WTC11 (cell line): ENCODE data around the gene LEKR1. TPM values are rescaled to one million over a fixed set of nuclear protein-coding genes. Genes with fewer than 3 reads are reported as not detected.

Source experiments
- ATAC-seq: fragments of 200-7000 bp; cut with Tn5 transposase; 2 replicates; pipeline ENCODE4 v1.10.0; 2021; ENCODE audit warnings: mild to moderate bottlenecking, moderate library complexity
- CTCF ChIA-PET: fragments of 300-600 bp; sonication (Branson Sonifier 250); formaldehyde crosslinking; loops from one replicate; lab custom pipeline; 2021; ENCODE audit warnings: antibody characterized with exemption; lab: Charles Lee
- POLR2A ChIA-PET: fragments of 350-600 bp; sonication (Branson Sonifier 250); formaldehyde crosslinking; loops from one replicate; lab custom pipeline; 2021; ENCODE audit warnings: antibody characterized with exemption; lab: Charles Lee
- DNase-seq: peaks from one replicate; pipeline ENCODE4 v3.0.0; 2021; ENCODE audit warnings: low spot score
- H3K27ac Mint-ChIP-seq: 2 replicates; pipeline ENCODE4 v1.8.0; 2021; ENCODE audit warnings: mixed read lengths
- H3K27me3 Mint-ChIP-seq: 2 replicates; pipeline ENCODE4 v1.8.0; 2021; ENCODE audit warnings: low read depth, mild to moderate bottlenecking, moderate library complexity, mixed read lengths
- H3K36me3 Mint-ChIP-seq: 2 replicates; pipeline ENCODE4 v1.8.0; 2021; ENCODE audit warnings: mixed read lengths
- H3K4me1 Mint-ChIP-seq: 2 replicates; pipeline ENCODE4 v1.8.0; 2022; ENCODE audit warnings: mixed read lengths
- H3K4me3 Mint-ChIP-seq: 2 replicates; pipeline ENCODE4 v1.8.0; 2021; ENCODE audit warnings: mild to moderate bottlenecking, moderate library complexity, mixed read lengths
- H3K9me3 Mint-ChIP-seq: 2 replicates; pipeline ENCODE4 v1.8.0; 2021; ENCODE audit warnings: mixed read lengths
- ELF4 ChIP-seq: sonication (generic); formaldehyde crosslinking; IDR thresholded peaks from 2 replicates; pipeline ENCODE4 v1.8.1; 2022; ENCODE audit warnings: low read depth, mild to moderate bottlenecking, moderate library complexity, missing genetic modification reagents
- ESRRA ChIP-seq: sonication (generic); formaldehyde crosslinking; IDR thresholded peaks from 2 replicates; pipeline ENCODE4 v1.8.1; 2022; ENCODE audit warnings: mild to moderate bottlenecking, missing genetic modification reagents, borderline replicate concordance
- ETV6 ChIP-seq: sonication (generic); formaldehyde crosslinking; IDR thresholded peaks from 2 replicates; pipeline ENCODE4 v1.8.1; 2022; ENCODE audit warnings: mild to moderate bottlenecking, missing genetic modification reagents
- FOXJ3 ChIP-seq: sonication (generic); formaldehyde crosslinking; IDR thresholded peaks from 2 replicates; pipeline ENCODE4 v1.9.0; 2021; ENCODE audit warnings: missing genetic modification reagents, mild to moderate bottlenecking, borderline replicate concordance
- MYBL2 ChIP-seq: sonication (generic); formaldehyde crosslinking; IDR thresholded peaks from 2 replicates; pipeline ENCODE4 v1.8.1; 2023; ENCODE audit warnings: mild to moderate bottlenecking, moderate library complexity, missing genetic modification reagents
- PRRX2 ChIP-seq: fragments of 250-450 bp; sonication (Bioruptor Pico); IDR thresholded peaks from 2 replicates; pipeline ENCODE4 v1.8.0; 2021; ENCODE audit warnings: mild to moderate bottlenecking
- SMAD3 ChIP-seq: sonication (generic); formaldehyde crosslinking; IDR thresholded peaks from 2 replicates; pipeline ENCODE4 v1.8.0; 2022; ENCODE audit warnings: missing genetic modification reagents, mild to moderate bottlenecking, borderline replicate concordance
- SOX15 ChIP-seq: fragments of 250-450 bp; sonication (Bioruptor Pico); IDR thresholded peaks from 2 replicates; pipeline ENCODE4 v1.9.0; 2021; ENCODE audit warnings: mild to moderate bottlenecking
- SP1 ChIP-seq: sonication (generic); formaldehyde crosslinking; conservative IDR thresholded peaks from 2 replicates; pipeline ENCODE4 v1.8.1; 2022; ENCODE audit warnings: missing genetic modification reagents
- TEAD1 ChIP-seq: sonication (generic); formaldehyde crosslinking; IDR thresholded peaks from 2 replicates; pipeline ENCODE4 v1.8.0; 2022; ENCODE audit warnings: mild to moderate bottlenecking, missing genetic modification reagents
- TP53 ChIP-seq: sonication (generic); formaldehyde crosslinking; IDR thresholded peaks from 2 replicates; pipeline ENCODE4 v1.8.1; 2023; ENCODE audit warnings: mild to moderate bottlenecking, missing genetic modification reagents
- ZNF138 ChIP-seq: sonication (generic); formaldehyde crosslinking; conservative IDR thresholded peaks from 2 replicates; pipeline ENCODE4 v1.8.1; 2022; ENCODE audit warnings: mild to moderate bottlenecking, moderate library complexity, missing genetic modification reagents
- ZNF416 ChIP-seq: fragments of 250-450 bp; sonication (Bioruptor Pico); IDR thresholded peaks from 2 replicates; pipeline ENCODE4 v1.9.0; 2021; ENCODE audit warnings: mild to moderate bottlenecking, inconsistent platforms
- total RNA-seq: library from RNA; stranded (reverse); gene quantifications from 3 replicates; pipeline ENCODE4 v1.2.3, GENCODE V29; 2021
- TF ChIP-seq, protein P1 (sequence below): sonication (generic); formaldehyde crosslinking; IDR thresholded peaks from 2 replicates; pipeline ENCODE4 v1.8.0; 2022; ENCODE audit warnings: missing genetic modification reagents
- TF ChIP-seq, protein P2 (sequence below): sonication (generic); formaldehyde crosslinking; IDR thresholded peaks from 2 replicates; pipeline ENCODE4 v1.8.1; 2022; ENCODE audit warnings: mild to moderate bottlenecking, moderate library complexity, missing genetic modification reagents
- TF ChIP-seq, protein P3 (sequence below): fragments of 200-600 bp; IDR thresholded peaks from 2 replicates; pipeline ENCODE4 v1.8.0; 2022; ENCODE audit warnings: antibody characterized with exemption
- TF ChIP-seq, protein P4 (sequence below): sonication (generic); formaldehyde crosslinking; IDR thresholded peaks from 2 replicates; pipeline ENCODE4 v1.8.1; 2023; ENCODE audit warnings: mild to moderate bottlenecking, moderate library complexity, missing genetic modification reagents
- TF ChIP-seq, protein P5 (sequence below): sonication (generic); formaldehyde crosslinking; IDR thresholded peaks from 2 replicates; pipeline ENCODE4 v1.8.0; 2022; ENCODE audit warnings: mild to moderate bottlenecking, missing genetic modification reagents
- TF ChIP-seq, protein P6 (sequence below): sonication (generic); formaldehyde crosslinking; IDR thresholded peaks from 2 replicates; pipeline ENCODE4 v1.8.0; 2022; ENCODE audit warnings: mild to moderate bottlenecking, missing genetic modification reagents
- TF ChIP-seq, protein P7 (sequence below): sonication (generic); formaldehyde crosslinking; IDR thresholded peaks from 2 replicates; pipeline ENCODE4 v1.8.1; 2023; ENCODE audit warnings: mild to moderate bottlenecking, missing genetic modification reagents, moderate library complexity

LEKR1 gene
- total RNA-seq, 1 experiment from 2014 or later, result 0.09 TPM

DNA sequence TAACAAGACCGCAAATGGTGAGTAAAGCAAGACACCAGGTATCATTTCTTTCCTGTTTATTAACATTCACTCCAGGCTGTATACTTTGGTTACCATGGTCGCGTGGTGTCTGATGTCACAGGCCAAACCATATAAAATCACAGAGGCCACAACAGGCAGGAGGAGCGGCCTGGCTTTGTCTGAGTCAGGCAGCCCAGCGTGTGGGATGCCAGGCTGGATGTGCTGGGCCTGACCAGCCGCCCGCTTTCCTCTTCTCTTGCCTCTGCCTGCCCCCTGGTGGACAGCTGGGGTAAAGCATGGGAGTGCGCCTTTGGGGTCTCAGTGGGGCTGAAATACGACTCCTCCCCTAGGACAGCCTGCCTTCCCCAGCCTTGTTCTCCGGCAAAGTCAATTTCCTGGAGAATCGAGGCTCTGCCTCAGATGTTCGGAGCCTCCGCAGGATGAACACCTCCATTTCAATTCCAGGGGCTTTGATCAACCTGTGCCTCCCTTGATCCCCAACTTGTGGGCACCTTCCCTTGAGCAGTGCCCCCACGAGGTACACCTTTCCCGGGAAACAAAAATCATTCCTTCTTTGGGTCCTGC lies 255.6 kb downstream of the LEKR1 start:
- 0 out of 2 replicates have a peak overlapping the region, but pooled peaks have one; percentile 8 for H3K27ac Mint-ChIP-seq
- ATAC-seq (peak; percentile 96), DNase-seq (peak; percentile 99)
- H3K9me3 Mint-ChIP-seq, result no peaks in the 10 kb centered on the region
- peak overlapping the region; percentile 32; the same call in 1 of the 2 replicates for H3K4me3 Mint-ChIP-seq
- ChIA-PET POLR2A (interaction anchor here (1.4 kb wide), 1 partner anchor 408 kb away, joined by 3 read pairs; the partner anchor contains the start of gene TIPARP), CTCF (interaction anchor here (0.9 to 1.8 kb wide), 10 partner anchors 14 to 632 kb away, joined by 3 to 15 read pairs (median 4); partner anchors contain the start of gene TIPARP)
- no peaks in the 10 kb centered on the region for H3K36me3 Mint-ChIP-seq
- H3K4me1 Mint-ChIP-seq, result peaks cover 19% of the 10 kb centered on the region
- TF ChIP-seq, protein P1, sequence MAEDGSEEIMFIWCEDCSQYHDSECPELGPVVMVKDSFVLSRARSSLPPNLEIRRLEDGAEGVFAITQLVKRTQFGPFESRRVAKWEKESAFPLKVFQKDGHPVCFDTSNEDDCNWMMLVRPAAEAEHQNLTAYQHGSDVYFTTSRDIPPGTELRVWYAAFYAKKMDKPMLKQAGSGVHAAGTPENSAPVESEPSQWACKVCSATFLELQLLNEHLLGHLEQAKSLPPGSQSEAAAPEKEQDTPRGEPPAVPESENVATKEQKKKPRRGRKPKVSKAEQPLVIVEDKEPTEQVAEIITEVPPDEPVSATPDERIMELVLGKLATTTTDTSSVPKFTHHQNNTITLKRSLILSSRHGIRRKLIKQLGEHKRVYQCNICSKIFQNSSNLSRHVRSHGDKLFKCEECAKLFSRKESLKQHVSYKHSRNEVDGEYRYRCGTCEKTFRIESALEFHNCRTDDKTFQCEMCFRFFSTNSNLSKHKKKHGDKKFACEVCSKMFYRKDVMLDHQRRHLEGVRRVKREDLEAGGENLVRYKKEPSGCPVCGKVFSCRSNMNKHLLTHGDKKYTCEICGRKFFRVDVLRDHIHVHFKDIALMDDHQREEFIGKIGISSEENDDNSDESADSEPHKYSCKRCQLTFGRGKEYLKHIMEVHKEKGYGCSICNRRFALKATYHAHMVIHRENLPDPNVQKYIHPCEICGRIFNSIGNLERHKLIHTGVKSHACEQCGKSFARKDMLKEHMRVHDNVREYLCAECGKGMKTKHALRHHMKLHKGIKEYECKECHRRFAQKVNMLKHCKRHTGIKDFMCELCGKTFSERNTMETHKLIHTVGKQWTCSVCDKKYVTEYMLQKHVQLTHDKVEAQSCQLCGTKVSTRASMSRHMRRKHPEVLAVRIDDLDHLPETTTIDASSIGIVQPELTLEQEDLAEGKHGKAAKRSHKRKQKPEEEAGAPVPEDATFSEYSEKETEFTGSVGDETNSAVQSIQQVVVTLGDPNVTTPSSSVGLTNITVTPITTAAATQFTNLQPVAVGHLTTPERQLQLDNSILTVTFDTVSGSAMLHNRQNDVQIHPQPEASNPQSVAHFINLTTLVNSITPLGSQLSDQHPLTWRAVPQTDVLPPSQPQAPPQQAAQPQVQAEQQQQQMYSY, result peak; percentile 53; the same call in 1 of the 2 replicates
- no peak for TF ChIP-seq ZNF138 (CRISPR knock-in tag)
- peak; percentile 54; the same call in 1 of the 2 replicates for TF ChIP-seq TEAD1 (CRISPR knock-in tag)
- no peak for TF ChIP-seq SMAD3
- TF ChIP-seq TP53 (CRISPR knock-in tag), result no peak
- TF ChIP-seq, protein P2, sequence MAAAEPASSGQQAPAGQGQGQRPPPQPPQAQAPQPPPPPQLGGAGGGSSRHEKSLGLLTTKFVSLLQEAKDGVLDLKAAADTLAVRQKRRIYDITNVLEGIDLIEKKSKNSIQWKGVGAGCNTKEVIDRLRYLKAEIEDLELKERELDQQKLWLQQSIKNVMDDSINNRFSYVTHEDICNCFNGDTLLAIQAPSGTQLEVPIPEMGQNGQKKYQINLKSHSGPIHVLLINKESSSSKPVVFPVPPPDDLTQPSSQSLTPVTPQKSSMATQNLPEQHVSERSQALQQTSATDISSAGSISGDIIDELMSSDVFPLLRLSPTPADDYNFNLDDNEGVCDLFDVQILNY (CRISPR knock-in tag), result no peak
- no peak for TF ChIP-seq SOX15 (CRISPR knock-in tag)
- TF ChIP-seq FOXJ3 (CRISPR knock-in tag), result no peak
- TF ChIP-seq, protein P3, sequence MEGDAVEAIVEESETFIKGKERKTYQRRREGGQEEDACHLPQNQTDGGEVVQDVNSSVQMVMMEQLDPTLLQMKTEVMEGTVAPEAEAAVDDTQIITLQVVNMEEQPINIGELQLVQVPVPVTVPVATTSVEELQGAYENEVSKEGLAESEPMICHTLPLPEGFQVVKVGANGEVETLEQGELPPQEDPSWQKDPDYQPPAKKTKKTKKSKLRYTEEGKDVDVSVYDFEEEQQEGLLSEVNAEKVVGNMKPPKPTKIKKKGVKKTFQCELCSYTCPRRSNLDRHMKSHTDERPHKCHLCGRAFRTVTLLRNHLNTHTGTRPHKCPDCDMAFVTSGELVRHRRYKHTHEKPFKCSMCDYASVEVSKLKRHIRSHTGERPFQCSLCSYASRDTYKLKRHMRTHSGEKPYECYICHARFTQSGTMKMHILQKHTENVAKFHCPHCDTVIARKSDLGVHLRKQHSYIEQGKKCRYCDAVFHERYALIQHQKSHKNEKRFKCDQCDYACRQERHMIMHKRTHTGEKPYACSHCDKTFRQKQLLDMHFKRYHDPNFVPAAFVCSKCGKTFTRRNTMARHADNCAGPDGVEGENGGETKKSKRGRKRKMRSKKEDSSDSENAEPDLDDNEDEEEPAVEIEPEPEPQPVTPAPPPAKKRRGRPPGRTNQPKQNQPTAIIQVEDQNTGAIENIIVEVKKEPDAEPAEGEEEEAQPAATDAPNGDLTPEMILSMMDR, result peak; percentile 99
- TF ChIP-seq, protein P4, sequence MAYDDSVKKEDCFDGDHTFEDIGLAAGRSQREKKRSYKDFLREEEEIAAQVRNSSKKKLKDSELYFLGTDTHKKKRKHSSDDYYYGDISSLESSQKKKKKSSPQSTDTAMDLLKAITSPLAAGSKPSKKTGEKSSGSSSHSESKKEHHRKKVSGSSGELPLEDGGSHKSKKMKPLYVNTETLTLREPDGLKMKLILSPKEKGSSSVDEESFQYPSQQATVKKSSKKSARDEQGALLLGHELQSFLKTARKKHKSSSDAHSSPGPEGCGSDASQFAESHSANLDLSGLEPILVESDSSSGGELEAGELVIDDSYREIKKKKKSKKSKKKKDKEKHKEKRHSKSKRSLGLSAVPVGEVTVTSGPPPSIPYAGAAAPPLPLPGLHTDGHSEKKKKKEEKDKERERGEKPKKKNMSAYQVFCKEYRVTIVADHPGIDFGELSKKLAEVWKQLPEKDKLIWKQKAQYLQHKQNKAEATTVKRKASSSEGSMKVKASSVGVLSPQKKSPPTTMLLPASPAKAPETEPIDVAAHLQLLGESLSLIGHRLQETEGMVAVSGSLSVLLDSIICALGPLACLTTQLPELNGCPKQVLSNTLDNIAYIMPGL, result 0 out of 2 replicates have a peak, but pooled peaks have one; percentile 34
- no peak for TF ChIP-seq PRRX2
- TF ChIP-seq SP1, result peak; percentile 59
- TF ChIP-seq, protein P5, sequence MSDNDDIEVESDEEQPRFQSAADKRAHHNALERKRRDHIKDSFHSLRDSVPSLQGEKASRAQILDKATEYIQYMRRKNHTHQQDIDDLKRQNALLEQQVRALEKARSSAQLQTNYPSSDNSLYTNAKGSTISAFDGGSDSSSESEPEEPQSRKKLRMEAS (CRISPR knock-in tag), result 0 out of 2 replicates have a peak, but pooled peaks have one; percentile 45
- peaks cover 7% of the 10 kb centered on the region for H3K27me3 Mint-ChIP-seq

DNA sequence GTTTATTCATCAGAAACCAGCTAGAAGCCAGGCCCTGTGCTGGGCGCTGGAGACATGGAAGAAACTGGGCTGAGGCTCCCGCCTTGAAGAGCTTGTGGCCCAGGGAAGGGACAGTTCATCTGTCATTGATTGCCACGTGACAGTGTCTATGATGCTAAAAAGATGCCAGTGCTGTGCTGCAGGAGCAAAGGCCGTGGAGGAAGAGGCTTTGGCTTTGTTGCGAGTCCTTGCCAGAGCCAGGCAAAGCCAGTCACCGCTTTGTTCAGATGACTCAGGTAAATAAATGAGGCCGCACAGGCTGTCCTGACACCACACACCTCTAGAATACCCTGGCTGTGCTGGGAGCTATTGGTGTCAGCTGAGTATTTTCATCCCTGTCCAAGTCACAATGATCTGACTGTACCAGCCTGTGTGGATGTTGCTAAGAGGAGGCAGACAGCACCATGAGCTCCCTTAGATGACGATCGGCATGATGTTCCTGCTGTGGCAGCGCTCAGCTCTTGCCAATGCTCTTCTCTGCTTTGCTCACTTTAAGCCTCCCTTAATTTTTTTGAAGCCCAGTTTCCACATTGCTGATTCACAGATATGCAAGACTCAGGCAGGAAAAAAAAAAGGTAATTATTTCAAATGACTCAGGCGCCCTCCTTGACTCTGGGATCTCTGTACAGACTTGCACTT lies 256.3 kb downstream of the LEKR1 start:
- peaks cover 7% of the 10 kb centered on the region for H3K27me3 Mint-ChIP-seq
- H3K9me3 Mint-ChIP-seq, result no peaks in the 10 kb centered on the region
- H3K4me1 Mint-ChIP-seq, result peaks cover 21% of the 10 kb centered on the region
- ATAC-seq, result no peak
- DNase-seq, result no peak
- ChIA-PET CTCF (interaction anchor here (0.9 to 1.8 kb wide), 10 partner anchors 15 to 632 kb away, joined by 3 to 15 read pairs (median 4); partner anchors contain the start of gene TIPARP), POLR2A (interaction anchor here (1.4 kb wide), 1 partner anchor 409 kb away, joined by 3 read pairs; the partner anchor contains the start of gene TIPARP)
- H3K4me3 Mint-ChIP-seq, result no peak overlapping the region
- H3K36me3 Mint-ChIP-seq, result no peaks in the 10 kb centered on the region
- H3K27ac Mint-ChIP-seq, result no peak overlapping the region
- TF ChIP-seq, protein P4, result no peak
- TF ChIP-seq, protein P6, sequence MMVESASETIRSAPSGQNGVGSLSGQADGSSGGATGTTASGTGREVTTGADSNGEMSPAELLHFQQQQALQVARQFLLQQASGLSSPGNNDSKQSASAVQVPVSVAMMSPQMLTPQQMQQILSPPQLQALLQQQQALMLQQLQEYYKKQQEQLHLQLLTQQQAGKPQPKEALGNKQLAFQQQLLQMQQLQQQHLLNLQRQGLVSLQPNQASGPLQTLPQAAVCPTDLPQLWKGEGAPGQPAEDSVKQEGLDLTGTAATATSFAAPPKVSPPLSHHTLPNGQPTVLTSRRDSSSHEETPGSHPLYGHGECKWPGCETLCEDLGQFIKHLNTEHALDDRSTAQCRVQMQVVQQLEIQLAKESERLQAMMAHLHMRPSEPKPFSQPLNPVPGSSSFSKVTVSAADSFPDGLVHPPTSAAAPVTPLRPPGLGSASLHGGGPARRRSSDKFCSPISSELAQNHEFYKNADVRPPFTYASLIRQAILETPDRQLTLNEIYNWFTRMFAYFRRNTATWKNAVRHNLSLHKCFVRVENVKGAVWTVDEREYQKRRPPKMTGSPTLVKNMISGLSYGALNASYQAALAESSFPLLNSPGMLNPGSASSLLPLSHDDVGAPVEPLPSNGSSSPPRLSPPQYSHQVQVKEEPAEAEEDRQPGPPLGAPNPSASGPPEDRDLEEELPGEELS (CRISPR knock-in tag), result no peak
- TF ChIP-seq MYBL2 (CRISPR knock-in tag) (no peak), ELF4 (CRISPR knock-in tag) (no peak), ZNF416 (CRISPR knock-in tag) (no peak), ESRRA (no peak), ETV6 (CRISPR knock-in tag) (no peak)
- TF ChIP-seq, protein P7, sequence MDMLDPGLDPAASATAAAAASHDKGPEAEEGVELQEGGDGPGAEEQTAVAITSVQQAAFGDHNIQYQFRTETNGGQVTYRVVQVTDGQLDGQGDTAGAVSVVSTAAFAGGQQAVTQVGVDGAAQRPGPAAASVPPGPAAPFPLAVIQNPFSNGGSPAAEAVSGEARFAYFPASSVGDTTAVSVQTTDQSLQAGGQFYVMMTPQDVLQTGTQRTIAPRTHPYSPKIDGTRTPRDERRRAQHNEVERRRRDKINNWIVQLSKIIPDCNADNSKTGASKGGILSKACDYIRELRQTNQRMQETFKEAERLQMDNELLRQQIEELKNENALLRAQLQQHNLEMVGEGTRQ (CRISPR knock-in tag), result no peak
